ENCODE measurements around the gene TLCD2.
A peak's percentile ranks its signal among the peaks of the same experiment; 100 is the strongest.
"Not testable (repeated sequence)": the region's sequence is repeated elsewhere in the genome, so short reads cannot be mapped to it uniquely, and the experiment has no call there.

The TLCD2 gene

DNA sequence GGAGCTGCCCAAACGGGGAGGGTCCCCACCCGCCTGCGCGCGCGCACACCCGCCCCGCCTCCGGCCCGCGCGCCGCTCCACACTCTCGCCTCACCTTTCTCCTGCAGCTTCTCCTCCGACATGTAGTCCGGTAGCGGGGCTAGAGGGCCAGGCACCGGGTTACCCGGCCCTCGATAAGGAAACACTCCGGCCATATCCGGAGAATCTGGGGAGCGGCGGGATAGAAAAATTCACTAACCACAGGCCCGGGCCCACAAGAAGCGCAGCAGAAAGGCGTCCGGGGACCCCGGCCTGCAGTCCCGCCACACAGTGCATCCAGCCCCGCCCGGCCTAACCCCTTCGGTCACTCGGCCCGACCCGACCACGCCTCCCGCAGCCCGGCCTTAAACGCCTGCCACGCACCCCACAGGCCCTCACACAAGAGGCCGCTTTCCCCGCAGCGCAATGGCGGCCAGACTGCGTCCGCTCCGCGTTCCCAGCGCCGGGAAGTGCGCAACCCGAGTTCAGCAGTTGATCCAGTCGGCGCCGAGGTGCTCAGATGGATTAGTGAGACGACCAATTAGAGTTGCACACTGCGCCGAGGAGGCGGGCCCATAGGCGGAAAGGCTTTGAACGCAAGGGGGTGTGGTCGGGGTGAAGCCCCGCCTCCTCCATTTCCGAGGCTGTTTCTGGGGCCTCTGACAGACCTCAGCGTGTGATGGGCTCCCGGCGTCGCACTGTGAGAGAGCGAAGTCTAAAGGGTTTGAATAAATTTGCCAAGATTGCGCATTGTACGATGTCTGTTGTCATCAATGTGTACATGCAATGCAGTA lies 25.6 kb downstream of the TLCD2 start, which contains the start of gene PRPF8:
Gene PRPF8 (minus strand): TSS at position 490 of the 812 bp plus-strand sequence. CDS start 296 bp downstream, at position 194.
- DNase-seq (ENCODE audit: low read depth), result peak; percentile 96

DNA sequence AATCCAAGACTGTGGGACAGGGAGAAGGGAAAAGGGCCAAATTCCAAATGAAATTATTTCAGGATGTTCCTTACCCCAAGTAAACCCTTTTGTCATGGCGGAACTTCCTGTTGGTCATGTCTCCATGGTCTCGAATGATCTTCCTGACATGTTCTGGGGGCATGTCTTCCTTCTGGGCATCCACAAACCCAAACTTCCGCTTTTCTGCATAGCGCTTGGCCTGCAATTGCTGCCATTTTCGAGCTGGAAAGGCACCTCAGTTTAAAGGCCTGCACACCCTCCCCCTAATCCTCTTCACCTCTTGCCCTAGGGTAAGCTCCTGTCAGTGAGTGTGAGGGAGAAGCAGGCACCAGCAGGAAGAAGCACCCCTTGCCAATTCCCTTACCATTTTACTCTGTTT lies 26.7 kb downstream of the TLCD2 start:
- DNase-seq (ENCODE audit: low read depth), result no peak

DNA sequence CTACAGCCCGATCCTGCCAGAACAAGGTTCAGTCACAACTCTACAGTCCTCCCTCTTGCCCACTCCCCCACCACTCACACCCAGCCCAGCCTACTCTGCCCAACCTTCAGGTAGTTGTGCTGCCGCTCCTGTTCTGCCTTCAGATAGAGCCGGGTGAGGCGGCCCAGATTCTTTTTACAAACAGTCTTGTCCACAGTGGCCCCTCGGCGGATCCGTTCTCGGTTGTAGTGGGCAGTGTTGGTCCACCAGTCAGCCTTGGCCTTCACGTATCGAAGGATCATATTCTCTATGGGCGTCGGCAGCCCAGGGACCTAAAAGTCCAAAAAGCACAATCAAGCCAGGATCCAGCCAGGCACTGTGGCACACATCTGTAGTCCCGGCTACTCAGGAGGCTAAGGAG lies 33.8 kb downstream of the TLCD2 start:
- no peak for DNase-seq (ENCODE audit: low read depth)

DNA sequence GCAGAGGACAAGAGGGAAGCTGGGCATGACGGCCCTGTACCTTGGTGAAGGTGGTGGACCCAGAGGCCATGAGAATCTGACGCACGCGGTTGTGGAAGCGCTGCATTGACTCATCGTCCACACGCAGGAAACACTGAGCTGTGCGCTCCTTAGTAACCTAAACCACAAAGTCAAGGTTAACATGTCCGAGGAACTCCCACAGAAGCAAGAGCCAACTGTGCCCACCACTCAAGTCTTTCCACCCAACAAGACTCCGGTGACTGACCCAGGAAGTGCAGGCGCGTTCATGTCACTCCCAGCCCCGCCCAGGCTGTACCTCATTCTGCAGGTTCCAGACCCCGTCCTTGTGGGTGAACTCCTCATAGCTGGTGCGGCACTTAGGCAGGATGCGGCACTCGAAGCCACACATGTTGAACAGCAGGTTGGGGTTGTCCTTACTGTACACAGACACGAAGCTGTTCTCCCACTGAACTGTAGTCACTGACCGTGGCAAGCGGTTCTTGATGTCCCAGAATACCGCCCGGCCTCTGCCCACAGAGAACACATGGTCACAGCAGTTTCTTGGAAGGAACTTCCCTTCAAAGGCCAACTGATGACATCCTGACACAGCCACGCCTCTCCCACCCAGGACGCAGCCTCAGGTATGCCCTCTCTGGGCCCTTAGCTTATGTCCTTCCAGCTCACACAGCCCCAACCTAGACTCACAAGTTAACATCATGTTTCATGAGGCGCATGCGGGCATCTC lies 37.0 kb downstream of the TLCD2 start:
- no peak for DNase-seq (ENCODE audit: low read depth)

DNA sequence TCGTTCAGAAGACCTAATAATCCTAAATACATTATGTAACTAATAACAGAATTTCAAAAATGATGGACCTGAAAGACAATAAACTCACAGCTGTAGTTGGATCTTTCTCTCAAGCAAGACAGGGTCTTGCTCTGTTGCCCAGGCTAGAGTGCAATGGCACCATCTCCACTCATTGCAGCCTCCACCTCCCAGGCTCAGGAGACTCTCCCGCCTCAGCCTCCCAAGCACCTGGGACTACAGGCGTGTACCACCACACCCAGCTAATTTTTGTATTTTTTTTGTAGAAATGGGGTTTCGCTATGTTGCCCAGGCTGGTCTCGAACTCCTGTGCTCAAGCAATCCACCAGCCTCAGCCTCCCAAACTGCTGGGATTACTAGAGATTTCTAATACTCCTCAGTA lies 46.2 kb downstream of the TLCD2 start:
- not testable (repeated sequence) for DNase-seq (ENCODE audit: low read depth)

DNA sequence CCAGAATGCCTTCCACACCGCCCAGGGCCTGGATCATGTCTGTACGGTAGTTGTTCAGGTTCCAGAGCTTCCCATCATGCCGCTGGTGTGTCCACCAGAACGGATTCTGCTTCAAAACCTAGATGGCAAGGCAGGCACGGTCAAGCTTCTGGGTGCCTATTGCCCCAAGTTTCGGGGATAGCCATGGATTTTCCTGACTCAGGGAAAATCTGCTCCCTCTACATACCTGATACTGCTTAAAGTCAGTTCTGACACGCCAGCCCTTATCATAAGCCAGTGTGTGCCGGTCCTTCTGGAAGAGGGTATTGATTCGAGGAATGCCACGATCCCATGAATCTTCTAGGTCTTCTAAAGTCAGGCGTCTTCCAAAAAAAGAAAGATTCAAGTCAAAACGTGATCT lies 49.1 kb downstream of the TLCD2 start:
- no peak for DNase-seq (ENCODE audit: low read depth)

DNA sequence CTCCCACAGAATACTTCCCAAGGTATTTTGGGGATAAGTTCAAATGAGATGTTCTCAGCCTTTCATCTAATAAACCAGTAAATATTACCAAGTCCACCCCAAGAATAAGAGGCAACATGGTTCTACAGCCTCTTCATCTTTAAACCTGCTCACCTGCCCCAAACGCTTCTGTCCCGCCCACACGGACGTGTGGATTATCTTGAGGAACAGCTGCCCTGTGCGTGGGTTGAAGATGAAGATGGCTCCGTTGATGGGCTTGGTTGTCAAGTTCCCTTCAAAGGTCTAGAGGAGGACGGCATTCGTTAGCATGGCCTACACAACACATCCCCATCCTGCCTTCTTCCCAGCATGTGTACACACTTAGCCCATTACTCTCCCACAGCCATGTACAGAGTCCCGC lies 52.1 kb downstream of the TLCD2 start:
- DNase-seq (ENCODE audit: low read depth), result no peak

DNA sequence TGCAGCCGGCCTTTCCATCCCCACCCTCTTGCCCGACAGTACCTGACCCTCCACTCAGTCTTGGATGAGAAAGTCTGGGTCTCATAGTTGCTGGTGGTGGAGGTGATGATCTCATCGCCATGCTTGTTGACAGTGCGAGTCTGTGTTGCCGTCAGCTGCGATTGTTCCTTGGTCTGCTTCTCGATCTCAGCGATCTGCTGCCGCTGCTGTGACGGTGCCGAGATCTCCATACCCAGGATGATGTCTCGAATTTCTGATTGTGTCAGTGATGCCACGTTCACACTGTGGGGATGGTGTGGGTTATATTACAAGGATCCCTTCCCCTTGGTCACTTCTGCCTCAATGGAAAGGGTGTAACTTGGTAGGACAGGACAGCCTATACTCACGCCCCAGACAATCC lies 56.4 kb downstream of the TLCD2 start:
- DNase-seq (ENCODE audit: low read depth), result no peak

DNA sequence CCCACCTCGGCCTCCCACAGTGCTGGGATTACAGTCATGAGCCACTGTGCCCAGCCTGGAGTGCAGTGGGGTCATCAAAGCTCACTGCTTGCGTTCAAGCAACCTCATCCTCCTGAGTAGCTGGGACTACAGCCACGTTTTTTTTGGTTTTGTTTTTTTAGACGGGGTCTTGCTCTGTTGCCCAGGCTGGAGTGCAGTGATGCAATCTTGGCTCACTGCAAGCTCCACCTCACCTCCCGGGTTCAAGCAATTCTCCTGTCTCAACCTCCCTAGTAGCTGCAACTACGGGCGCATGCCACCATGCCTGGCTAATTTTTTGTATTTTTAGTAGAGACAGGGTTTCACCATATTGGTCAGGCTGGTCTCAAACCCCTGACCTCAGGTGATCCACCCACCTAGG lies 57.4 kb downstream of the TLCD2 start:
- DNase-seq (ENCODE audit: low read depth), result not testable (repeated sequence)
